GM21447 (cell line): ENCODE data around the gene NDUFS1.
"Not testable (repeated sequence)": the region's sequence is repeated elsewhere in the genome, so short reads cannot be mapped to it uniquely, and the experiment has no call there.

ENCODE experiments used
- ATAC-seq: cut with Tn5 transposase; IDR thresholded peaks from one replicate; pipeline ENCODE4 v1.9.1; 2021; ENCODE audit not compliant: unreplicated experiment

NDUFS1 gene

GRCh38 chr2:206159346-206160124, at the start of gene NDUFS1, which contains the start of gene EEF1B2:
TSS of gene NDUFS1 (minus strand) at chr2:206159444. CDS start at chr2:206153678, 5,766 bp downstream.
TSS of gene EEF1B2 (plus strand) at chr2:206159895. CDS start at chr2:206159980, 85 bp downstream.
- ATAC-seq = peak; percentile 88

DNA sequence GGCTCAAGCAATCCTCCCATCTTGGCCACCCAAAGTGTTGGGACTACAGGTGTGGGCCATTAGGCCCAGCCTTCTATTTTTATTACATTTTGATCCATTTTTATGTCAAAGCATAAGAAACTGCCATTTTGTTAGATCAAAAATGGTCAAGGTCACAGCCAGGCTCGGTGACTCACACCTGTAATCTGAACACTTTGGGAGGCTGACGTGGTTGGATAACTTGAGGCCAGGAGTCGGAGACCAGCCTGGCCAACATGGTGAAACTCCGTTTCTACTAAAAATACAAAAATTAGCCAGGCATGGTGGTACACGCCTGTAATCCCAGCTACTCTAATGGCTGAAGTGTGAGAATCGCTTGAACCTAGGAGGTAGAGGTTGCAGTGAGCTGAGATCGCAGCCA, 49.7 kb upstream of the NDUFS1 start:
- no peak for ATAC-seq

DNA sequence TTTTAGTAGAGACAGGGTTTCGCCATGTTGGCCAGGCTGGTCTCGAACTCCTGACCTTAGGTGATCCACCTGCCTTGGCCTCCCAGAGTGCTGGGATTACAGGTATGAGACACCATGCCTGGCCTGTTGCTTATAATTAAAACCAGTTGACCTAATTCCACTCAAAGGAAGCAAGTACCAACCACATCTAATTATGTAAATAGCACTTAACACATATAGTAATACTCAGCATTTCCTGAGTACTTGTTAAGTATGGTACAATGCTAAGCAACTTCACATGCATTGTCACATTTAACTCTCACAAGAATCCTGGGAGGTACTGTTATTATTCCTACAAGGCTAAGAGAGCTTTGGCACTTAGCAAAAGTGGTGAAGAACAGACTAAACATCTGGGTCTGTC, 48.1 kb upstream of the NDUFS1 start:
- not testable (repeated sequence) for ATAC-seq

GRCh38 chr2:206204710-206205109, 45.5 kb upstream of the NDUFS1 start:
- ATAC-seq = no peak

- ATAC-seq = no peak
Observed at GRCh38 chr2:206203331-206203730, 44.1 kb upstream of the NDUFS1 start.

- no peak for ATAC-seq
Observed at GRCh38 chr2:206202446-206202845, 43.2 kb upstream of the NDUFS1 start.

DNA sequence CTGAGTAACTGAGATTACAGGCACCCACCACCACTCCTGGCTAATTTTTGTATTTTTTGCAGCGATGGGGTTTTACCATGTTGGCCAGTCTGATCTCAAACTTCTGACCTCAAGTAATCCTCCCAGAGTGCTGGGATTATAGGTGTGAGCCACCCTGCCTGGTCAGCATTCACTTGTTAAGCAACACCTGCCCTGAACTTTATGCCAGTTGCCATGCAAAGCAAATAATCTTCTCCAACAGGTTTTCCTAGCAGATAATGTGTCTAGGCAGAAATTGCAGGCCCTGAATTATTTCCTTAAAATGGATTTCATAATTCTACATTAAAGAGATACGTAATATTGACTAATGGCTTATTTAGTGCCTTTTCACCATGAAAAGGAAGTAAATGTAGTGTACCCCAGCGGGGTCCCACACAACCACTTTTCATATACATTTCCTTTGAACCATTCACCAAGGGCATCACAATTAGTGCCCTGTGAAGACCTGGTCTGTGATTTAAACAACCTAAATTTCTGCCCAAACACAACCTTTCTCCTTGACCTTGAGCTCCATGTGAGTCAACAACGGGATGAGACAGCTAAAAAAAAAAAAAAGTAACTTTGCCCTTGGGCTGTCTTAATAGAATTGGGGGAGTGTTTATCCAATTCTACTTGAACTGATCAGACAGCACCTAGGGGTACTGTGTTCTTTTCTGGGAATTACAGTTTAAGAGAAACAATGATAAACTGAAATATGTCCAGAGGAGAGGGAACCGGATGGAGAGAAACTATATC, 42.0 kb upstream of the NDUFS1 start:
- no peak for ATAC-seq

DNA sequence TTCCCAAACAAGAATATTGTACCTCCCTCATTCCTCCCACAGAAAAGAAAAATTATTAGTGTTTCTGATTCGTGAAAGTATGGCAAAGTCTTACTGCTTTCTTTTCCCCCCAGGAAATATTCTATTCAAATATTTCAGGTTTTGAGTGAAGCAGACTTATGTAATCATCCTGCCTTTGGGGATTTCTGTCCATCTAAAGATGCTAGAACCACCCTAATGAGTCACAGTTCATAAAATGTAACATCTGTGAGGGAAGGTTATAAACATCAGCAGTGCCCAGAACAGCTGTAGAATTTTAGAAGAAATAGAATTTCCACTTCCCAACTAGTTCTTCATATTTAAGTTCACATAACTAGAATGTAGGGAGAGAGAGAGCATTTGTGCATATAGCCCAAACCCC, 39.4 kb upstream of the NDUFS1 start:
- ATAC-seq = no peak

- no peak for ATAC-seq
Observed at GRCh38 chr2:206193671-206194357, 34.6 kb upstream of the NDUFS1 start.

- no peak for ATAC-seq
Observed at GRCh38 chr2:206192157-206192556, 32.9 kb upstream of the NDUFS1 start.

- no peak for ATAC-seq
Observed at GRCh38 chr2:206190689-206191088, 31.4 kb upstream of the NDUFS1 start.

DNA sequence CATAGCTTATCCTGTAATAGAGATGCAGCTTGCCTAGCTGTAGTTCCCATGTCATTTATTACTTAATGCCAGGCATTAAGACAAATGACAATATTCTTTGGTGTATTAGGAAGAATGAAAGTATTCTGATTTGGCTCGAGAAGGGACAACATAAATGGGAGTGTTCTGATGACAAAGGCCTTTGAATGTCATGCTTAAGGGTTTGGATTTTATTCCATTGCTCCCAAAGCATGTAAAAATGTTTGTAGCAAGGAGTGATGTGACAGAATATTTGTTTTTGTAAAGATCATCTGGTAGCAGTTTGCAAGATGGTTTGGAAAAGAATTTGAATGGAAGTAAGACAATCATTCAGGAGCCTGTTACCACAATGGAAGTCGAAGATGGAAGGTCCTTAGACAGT, 30.9 kb upstream of the NDUFS1 start:
- no peak for ATAC-seq

DNA sequence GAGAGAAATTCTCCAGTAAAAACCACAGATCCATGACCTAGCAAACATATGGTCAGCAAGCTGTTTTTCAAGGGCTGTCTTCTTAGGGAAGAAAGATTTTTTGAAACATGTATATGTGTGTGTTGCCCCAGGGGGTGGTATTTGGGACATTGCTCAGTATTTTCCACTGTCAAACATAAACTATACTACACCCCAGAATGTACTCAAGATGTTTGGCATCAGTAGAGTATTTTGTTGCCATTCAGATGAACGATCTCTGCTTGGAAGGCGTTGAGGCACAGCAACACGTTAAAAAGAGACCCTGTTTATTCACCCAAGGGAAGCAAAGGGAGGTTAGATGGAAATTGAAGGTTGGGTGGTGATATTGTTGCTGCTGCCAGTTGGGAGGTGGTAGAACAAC, 30.4 kb upstream of the NDUFS1 start:
- no peak for ATAC-seq

DNA sequence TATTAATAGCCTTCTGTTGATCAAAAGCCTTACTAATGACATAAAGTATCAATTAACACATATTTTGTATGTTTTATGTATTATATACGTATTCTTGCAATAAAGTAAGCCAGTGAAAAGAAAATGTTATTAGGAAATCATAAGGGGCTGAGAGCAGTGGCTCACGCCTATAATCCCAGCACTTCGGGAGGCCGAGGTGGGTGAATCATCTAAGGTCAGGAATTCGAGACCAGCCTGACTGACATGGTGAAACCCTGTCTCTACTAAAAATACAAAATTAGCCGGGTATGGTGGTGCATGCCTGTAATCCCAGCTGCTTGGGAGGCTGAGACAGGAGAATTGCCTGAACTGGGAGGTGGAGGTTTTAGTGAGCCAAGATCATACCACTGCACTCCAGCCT, 22.3 kb upstream of the NDUFS1 start:
- ATAC-seq = not testable (repeated sequence)

DNA sequence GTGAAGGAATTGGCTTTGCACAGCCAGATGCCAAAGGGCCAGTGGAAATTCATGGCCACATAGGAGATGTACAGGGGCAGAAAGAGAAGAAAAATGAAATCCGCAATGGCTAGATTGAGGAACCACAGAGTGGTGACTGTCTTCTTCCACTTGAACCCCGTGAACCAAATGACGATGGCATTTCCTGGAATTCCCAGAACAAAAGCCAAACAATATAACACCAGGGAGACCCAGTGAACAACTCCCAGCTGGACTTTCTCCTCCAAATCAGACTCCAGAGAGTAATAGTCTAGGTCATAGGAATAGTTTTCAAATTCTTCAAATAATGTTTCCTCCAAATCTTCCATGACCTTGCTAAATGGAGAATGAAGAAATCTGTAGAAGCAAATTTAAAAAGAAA, 17.7 kb upstream of the NDUFS1 start:
- ATAC-seq = no peak

- ATAC-seq = no peak
Observed at GRCh38 chr2:206176121-206176520, 16.9 kb upstream of the NDUFS1 start.

DNA sequence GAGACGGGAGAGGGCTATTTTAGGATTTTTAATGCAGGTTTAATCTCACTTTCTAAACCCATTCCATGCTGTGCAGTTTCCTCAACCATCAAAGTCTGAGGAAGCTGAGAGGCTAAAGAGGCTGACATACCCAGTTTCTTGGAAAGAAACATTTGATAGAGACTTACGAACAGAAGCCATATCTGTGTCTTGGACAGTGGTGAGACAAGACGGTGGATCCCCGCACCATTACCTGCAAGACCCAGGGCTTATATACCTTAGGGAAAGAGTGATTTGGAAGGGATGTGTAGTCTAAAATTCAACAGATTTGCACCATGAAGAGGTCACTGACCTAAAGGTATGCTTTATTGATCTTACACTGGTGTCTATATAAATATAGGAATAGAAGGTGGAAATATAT, 13.9 kb upstream of the NDUFS1 start:
- no peak for ATAC-seq

DNA sequence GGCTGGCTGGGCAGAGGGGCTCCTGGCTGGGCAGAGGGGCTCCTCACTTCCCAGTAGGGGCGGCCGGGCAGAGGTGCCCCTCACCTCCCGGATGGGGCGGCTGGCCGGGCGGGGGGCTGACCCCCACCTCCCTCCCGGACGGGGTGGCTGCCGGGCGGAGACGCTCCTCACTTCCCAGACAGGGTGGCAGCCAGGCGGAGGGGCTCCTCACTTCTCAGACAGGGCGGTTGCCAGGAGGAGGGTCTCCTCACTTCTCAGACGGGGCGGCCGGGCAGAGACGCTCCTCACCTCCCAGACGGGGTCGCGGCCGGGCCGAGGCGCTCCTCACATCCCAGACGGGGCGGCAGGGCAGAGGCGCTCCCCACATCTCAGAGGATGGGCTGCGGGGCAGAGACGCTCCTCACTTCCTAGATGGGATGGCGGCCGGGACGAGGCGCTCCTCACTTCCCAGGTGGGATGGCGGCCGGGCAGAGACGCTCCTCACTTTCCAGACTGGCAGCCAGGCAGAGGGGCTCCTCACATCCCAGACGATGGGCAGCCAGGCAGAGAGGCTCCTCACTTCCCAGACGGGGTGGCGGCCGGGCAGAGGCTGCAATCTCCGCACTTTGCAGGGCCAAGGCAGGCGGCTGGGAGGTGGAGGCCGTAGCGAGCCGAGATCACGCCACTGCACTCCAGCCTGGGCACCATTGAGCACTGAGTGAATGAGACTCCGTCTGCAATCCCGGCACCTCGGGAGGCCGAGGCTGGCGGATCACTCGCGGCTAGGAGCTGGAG, 12.6 kb upstream of the NDUFS1 start:
- not testable (repeated sequence) for ATAC-seq

DNA sequence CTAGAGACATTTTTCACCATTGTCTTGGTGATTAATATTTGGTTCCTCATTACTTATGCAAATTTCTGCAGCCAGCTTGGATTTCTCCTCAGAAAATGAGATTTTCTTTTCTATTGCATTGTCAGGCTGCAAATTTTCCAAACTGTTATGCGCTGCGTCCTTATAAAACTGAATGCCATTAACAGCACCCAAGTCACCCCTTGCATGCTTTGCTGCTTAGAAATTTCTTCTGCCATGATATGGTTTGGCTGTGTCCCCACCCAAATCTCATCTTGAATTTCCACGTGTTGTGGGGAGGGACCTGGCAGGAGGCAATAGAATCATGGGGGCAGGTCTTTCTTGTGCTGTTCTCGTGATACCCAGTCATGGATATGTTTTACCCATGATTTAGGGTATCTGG, 9.0 kb upstream of the NDUFS1 start:
- ATAC-seq = not testable (repeated sequence)

DNA sequence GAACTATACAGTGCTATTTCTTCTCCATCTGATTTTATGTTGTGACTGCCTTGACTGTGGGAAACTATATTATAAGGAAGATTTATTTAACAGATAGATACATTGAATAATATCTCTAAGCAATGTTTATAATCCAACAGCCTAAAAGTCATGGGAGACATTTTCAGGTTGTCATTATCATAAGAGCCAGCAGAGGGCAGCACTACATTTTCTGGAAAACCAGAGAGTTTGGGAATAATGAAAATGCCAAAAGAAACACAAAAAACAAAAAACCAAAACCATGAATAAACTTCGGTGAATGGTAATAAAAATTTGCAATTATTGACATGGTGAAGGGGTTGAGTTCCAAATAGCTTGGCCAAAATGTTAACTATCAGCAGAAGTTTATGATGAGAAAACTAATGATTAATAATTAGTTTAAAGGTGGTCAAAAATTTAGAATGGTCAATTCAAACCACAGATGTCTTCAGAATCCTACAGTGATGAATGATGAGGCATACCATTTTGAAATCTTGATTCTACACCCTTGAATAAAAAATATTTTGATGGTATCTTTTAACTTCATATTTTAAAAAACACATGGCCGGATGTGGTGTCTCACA, 5.1 kb upstream of the NDUFS1 start:
- no peak for ATAC-seq
